Lower leg skin (tissue), 3 donors: Measurements from ENCODE around the gene TTC29.

ENCODE experiments used
- CTCF ChIP-seq, 3 donors: fragments of 450-650 bp; IDR thresholded peaks; one replicate each; pipeline ENCODE4 v1.5.1; 2016; ENCODE audit warnings: antibody characterized with exemption in 3 of 3, mild to moderate bottlenecking in 3 of 3, moderate library complexity in 2 of 3
- POLR2A ChIP-seq, 2 donors: fragments of 450-650 bp; IDR thresholded peaks; one replicate each; pipeline ENCODE4 v1.6.1; 2016 to 2017; ENCODE audit warnings: antibody characterized with exemption in 2 of 2, mild to moderate bottlenecking in 1 of 2, moderate library complexity in 1 of 2

- TF ChIP-seq CTCF (IDR thresholded peaks at IDR 0.05) (no peak), POLR2A (IDR thresholded peaks at IDR 0.05) (no peak)
These were observed 150.0 kb downstream of the TTC29 start for GRCh38 chr4:146795711-146796110.
